Endometrium (tissue), 2 donors: Measurements from ENCODE around the gene MCCC2.
"Not testable (repeated sequence)": the region's sequence is repeated elsewhere in the genome, so short reads cannot be mapped to it uniquely, and the experiment has no call there.

Experiments
- FAIRE-seq: peaks from 2 replicates; lab custom pipeline; 2012; peaks lifted over from hg19 to GRCh38; lab: Jason Lieb, UNC
- donor health status: control.
- donor health status: control.

The MCCC2 gene

GRCh38 chr5:71586941-71587765 is at the start of gene MCCC2:
Gene MCCC2, plus strand, starts transcription at chr5:71587340. Its CDS starts 86 bp downstream, at chr5:71587426.
- no peak for FAIRE-seq

- no peak for FAIRE-seq
These were observed 49.5 kb upstream of the MCCC2 start for GRCh38 chr5:71537687-71538086.

GRCh38 chr5:71550885-71551284 is 36.3 kb upstream of the MCCC2 start:
- not testable (repeated sequence) for FAIRE-seq

- FAIRE-seq, result not testable (repeated sequence)
These were observed 35.6 kb upstream of the MCCC2 start for GRCh38 chr5:71551582-71551981.

- FAIRE-seq, result not testable (repeated sequence)
These were observed 35.0 kb upstream of the MCCC2 start for GRCh38 chr5:71552026-71552749.

- FAIRE-seq, result no peak
These were observed 24.0 kb upstream of the MCCC2 start for GRCh38 chr5:71563161-71563560.

GRCh38 chr5:71564895-71565294 is 22.2 kb upstream of the MCCC2 start:
- FAIRE-seq, result no peak

- no peak for FAIRE-seq
These were observed 17.2 kb upstream of the MCCC2 start for GRCh38 chr5:71569748-71570509.

- FAIRE-seq, result not testable (repeated sequence)
These were observed 15.3 kb upstream of the MCCC2 start for GRCh38 chr5:71571811-71572210.

- FAIRE-seq, result no peak
These were observed 13.5 kb upstream of the MCCC2 start for GRCh38 chr5:71573591-71573990.

- FAIRE-seq, result not testable (repeated sequence)
These were observed 11.6 kb upstream of the MCCC2 start for GRCh38 chr5:71575588-71575987.

GRCh38 chr5:71576241-71576640 is 10.9 kb upstream of the MCCC2 start:
- no peak for FAIRE-seq

GRCh38 chr5:71577839-71578238 is 9.3 kb upstream of the MCCC2 start:
- FAIRE-seq, result not testable (repeated sequence)

- no peak for FAIRE-seq
These were observed 4.1 kb upstream of the MCCC2 start for GRCh38 chr5:71582945-71583584.

GRCh38 chr5:71586052-71586940 is 844 bp upstream of the MCCC2 start:
- FAIRE-seq, result no peak

- FAIRE-seq, result no peak
These were observed 809 bp downstream of the MCCC2 start for GRCh38 chr5:71587766-71588532.

- FAIRE-seq, result no peak
These were observed 1.4 kb downstream of the MCCC2 start for GRCh38 chr5:71588533-71588885.

- no peak for FAIRE-seq
These were observed 2.8 kb downstream of the MCCC2 start for GRCh38 chr5:71589903-71590302.

GRCh38 chr5:71591100-71591499 is 4.0 kb downstream of the MCCC2 start:
- FAIRE-seq, result no peak

GRCh38 chr5:71596169-71596568 is 9.0 kb downstream of the MCCC2 start:
- FAIRE-seq, result no peak
